ENCODE results near the gene PAGE1.
"Not testable (repeated sequence)": the region's sequence is repeated elsewhere in the genome, so short reads cannot be mapped to it uniquely, and the experiment has no call there.

PAGE1 gene, protein sequence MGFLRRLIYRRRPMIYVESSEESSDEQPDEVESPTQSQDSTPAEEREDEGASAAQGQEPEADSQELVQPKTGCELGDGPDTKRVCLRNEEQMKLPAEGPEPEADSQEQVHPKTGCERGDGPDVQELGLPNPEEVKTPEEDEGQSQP

DNA sequence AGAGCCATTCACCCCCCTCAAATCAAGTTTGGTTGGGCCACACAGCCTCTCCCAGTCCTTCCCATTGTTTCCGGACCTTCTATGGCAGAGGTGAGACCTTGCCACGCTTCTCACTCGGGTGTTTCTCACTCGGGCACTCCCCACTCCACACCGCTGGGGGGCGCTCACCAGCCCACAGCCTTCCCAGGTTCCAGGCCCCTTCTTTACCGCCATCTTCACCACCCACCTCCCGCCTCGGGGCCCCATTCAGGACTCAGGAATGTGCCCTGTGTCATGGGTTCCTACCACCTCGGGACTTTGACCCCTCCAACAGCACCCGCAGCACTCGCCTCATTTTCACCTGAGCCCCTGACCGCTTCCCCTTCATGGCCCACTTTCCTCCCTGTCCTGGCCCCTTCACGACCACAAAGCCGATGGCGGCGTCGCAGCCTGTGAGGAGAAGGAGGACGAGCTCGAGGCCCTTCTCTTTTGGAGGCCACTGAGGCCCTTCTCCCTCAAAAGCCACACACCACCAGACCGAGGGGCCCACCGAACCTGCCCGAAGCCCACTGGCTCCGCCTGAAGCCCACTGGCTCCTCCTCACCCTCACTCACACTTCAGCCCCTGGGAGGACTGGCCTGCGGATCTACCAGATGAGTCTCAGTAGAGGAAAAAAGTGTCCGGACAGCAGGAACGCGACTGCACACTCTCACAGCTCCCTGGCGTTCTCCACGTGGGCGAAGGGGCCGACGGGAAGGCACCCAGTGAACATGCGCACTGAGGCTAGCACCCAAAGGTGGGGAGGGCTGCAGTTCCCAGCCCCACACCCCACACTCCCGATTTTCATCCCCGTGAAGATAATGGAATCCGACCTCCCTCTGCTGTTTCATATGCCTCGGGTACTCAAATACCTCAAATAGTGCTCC lies at the start of gene PAGE1:
Gene PAGE1 (minus strand): TSS at position 709 of the 905 bp plus-strand sequence. CDS start 1,214 bp downstream, outside the sequence.
- DNase-seq = no peak

- not testable (repeated sequence) for DNase-seq
These were observed 45.7 kb upstream of the PAGE1 start for GRCh38 chrX:49741501-49741900.

- DNase-seq = no peak
These were observed 32.1 kb upstream of the PAGE1 start for GRCh38 chrX:49727847-49728246.

DNA sequence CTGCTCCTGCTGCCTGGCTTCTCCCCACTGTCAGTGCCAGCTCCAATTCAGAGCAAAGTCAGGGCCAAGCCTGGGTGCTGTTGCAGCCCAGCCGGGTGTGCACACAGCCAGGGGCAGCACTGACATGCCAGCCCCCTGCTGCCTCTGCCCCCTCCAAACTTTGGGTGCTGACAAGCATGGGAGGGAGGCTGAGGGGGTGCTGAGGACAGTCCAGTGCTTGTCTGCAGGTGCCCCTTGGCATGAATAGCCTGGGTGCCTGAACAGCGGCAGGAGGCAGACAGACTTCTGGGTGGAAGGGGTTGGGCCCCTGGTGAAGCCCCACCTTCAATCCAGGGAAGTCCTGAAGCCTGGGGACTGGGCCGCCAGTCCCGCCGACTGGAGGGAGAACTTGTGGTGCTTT lies 31.2 kb upstream of the PAGE1 start:
- DNase-seq = no peak

DNA sequence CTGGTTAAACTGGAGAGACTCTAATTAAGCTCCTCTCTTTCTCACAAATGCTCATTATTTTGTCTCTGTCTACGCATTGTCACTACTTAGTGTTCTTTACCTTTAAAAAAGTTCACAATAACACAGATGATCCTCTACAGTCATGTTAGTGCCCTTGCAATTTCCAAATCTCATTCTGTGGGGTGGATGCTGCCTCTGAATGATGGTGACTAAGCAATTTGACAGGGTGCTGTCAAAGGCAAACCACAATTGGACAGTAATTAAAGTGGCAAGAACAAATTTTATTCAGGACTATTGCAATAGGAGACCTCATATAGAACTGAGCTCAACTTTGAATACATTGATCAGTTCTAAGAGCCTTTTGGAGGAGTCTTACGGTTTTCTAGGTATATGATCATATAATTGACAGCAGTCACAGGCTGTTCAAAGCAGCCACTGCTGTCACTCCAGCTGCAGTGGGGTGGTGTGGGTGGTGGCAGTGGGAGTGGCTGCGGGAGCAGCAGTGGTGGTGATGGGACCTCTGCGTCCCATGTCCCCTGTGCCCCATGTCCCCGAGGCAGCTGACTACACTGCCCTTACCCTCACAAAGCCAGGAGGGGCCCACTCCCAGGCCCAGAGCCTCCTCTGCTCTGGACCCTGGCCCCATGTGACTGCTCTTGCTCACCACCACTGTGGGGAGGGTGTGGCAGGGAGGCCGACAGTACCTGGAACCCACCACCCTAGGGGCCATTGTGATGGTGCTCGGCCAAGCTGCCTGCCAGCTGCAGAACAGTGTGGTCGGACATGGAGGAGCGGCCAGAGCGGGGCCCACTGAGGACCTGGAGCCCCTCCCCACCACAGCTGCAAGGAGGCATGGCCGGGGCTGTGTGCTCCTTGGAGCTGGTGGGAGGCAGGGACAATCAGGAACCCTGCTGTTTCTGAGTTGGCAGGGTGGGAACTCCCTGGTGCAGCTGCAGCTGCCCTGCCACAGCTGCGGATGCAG lies 30.4 kb upstream of the PAGE1 start:
- DNase-seq = no peak

DNA sequence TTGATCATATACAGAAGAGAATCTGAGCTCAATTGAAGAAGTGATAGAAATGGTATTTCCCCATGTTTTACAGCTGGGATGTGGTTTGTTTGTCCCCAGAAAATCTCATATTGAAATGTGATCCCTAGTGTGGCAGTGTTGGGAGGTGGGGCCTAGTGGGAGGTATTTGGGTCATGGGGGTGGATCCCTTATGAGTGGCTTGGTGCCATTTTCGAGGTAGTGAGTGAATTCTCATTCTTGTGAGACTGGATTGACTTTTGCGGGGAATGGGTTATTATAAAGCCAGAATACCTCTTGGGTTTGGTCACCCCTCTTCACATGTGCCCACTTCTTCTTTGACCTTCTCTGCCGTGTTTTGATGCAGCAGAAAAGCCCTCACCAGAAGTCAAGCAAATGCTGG lies 29.6 kb upstream of the PAGE1 start:
- DNase-seq = no peak

- not testable (repeated sequence) for DNase-seq
These were observed 24.3 kb upstream of the PAGE1 start for GRCh38 chrX:49720106-49720505.

DNA sequence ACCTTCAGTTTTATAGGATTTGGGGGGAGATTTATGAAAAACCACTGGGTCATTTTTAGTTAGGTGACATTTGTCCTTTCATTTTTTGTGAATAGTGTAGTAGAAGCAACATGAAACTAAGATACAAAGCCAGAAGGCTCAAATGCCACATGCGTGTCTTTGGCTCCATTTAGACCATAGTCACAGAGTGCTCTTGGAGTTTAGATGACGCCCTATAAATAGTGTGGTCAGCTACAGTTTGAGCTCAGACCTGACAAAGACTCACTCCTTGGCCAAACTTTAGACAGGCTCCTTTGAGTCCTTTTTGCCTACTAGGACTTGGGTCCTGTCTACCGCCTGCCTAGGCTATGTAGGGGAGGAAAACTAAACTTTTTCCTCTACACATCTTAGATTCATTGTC lies 16.8 kb upstream of the PAGE1 start:
- DNase-seq = no peak

GRCh38 chrX:49710744-49711319 lies 15.0 kb upstream of the PAGE1 start:
- no peak for DNase-seq

- DNase-seq = no peak
These were observed 9.1 kb upstream of the PAGE1 start for GRCh38 chrX:49704691-49705404.

GRCh38 chrX:49701933-49702332 lies 6.1 kb upstream of the PAGE1 start:
- DNase-seq = no peak

- no peak for DNase-seq
These were observed 5.5 kb upstream of the PAGE1 start for GRCh38 chrX:49701323-49701722.

DNA sequence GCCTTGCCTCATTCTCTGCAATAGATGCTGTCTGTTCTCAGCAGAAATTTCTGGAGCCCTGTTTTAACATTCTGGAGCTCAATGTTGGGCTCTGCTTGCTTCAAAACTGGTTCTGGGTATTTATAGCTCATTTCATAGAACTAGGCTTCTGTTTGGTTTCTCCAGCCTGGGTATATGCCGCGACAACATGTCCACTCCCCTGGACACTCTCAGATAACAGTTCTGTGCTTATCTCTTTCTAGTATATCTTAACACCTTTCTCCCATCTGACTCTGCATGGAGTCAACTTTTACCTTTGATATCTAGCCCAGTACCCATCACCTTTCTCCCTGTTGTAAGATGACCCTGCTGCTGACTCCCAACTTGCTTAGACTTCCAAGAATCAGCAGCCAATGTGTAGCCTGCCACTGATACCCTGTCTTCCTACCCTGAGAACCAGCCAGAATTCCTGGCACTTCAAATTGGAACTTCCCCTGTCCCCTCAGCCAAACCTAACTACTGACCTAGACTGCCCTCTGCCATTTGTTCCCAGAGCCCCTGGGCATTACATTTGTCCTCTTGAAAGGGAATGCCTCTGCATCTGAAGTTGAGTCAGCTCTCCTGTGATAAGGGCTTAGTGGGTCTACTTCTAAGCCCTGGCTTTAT lies 20.6 kb downstream of the PAGE1 start:
- DNase-seq = no peak

DNA sequence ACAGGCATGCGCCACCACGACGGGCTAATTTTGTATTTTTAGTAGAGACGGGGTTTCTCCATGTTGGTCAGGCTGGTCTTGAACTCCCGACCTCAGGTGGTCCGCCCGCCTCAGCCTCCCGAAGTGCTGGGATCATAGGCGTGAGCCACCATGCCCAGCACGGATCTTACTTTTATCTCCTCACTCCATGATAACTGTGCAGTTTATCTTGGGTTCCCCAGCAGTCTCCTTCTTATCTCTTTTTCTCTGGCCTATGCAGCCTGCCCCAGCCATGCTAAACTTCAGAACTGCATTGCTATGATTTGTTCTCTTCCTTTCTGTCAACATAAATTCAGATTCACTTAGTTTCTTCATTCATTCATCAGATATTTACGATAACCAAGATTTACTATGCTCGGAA lies 22.4 kb downstream of the PAGE1 start:
- no peak for DNase-seq

GRCh38 chrX:49664824-49665223 lies 31.0 kb downstream of the PAGE1 start:
- no peak for DNase-seq

- no peak for DNase-seq
These were observed 33.9 kb downstream of the PAGE1 start for GRCh38 chrX:49661881-49662280.

DNA sequence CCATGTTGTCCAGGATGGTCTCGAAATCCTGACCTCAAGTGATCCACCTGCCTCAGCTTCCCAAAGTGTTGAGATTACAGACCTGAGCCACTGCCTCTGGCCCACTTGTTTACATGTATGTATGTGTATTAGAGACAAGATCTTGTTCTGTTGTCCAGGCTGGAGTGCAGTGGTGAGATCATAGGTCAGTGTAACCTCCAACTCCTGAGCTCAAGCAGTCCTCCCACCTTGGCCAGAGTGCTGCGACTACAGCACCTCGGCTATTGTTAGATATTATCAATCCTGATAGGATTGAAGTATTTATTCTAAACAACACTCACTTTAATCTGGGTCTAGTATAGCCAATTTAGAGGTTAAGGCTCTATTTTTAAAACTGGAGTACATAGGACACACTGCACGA lies 36.0 kb downstream of the PAGE1 start:
- DNase-seq = no peak

- no peak for DNase-seq
These were observed 39.3 kb downstream of the PAGE1 start for GRCh38 chrX:49656533-49656932.

DNA sequence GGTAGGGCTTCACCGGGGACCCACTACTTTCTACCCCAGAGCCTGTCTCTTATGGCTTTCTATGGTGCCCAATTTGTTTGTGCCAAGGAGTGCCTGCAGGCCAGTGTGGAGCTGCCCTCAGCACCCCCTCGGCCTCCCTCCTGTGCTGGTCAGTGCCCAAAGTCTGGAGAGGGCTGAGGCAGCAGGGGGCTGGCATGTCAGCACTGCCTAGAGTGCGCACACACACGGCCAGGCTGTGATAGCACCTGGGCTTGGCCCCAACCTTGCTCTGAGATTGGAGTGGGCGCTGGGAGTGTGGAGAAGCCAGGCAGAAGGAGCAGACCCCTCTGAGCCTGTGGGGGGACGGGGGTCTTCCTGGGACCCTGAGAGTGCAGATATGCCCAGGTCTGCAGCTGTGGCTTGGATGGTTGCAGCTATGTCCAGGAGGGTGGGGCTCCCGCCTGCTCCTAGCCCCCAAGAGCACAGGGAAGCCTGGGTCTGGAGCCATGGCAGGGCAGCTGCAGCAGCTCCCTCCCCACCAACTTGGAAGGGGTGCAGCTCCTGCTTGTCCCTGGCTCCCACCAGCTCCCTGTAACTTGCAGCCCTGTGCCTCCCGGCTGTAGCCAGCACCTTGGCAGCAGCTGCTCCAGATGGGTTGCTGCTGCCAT lies 50.7 kb downstream of the PAGE1 start:
- DNase-seq = no peak

All from SHP77 treated with DMSO at 0.1 percent for 48 hours (cell line).